AG09309 (cell line): Measurements from ENCODE around the gene RAB8B.

Experiments
- DNase-seq: peaks from one replicate; pipeline ENCODE4 v3.0.0-alpha.2; 2010; ENCODE audit warnings: low read depth
- H3K4me3 ChIP-seq: 2 replicates; pipeline ENCODE4 v1.5.1; 2011; ENCODE audit warnings: mild to moderate bottlenecking, low read depth, low read length, moderate library complexity; ENCODE audit not compliant: control insufficient read depth
- TF ChIP-seq, protein P1 (sequence below): IDR thresholded peaks from 2 replicates; pipeline ENCODE4 v1.5.1; 2011; ENCODE audit warnings: mild to moderate bottlenecking, low read depth, low read length, inconsistent platforms; ENCODE audit not compliant: insufficient read depth, control insufficient read depth; ENCODE audit errors: missing control alignments

Gene RAB8B

DNA sequence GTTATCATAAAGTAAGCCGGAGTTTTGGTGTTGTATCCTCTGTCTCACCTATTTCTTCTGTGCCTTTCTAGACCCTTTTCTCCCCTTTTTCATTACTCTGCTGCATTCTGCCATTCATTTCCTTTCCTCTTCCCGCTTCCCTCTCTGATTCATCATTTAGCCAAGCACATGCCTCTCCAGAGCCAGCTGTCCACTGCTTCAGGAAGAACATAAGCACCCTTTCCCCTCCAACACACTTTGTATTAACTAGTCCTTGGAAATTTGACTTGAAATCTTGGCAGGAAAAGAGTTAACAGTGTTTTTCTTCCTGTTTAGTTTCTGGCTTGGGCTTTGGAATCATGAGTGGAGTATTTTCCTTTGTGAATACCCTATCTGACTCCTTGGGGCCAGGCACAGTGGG lies 97.7 kb downstream of the RAB8B start:
- DNase-seq: no peak
- TF ChIP-seq, protein P1, sequence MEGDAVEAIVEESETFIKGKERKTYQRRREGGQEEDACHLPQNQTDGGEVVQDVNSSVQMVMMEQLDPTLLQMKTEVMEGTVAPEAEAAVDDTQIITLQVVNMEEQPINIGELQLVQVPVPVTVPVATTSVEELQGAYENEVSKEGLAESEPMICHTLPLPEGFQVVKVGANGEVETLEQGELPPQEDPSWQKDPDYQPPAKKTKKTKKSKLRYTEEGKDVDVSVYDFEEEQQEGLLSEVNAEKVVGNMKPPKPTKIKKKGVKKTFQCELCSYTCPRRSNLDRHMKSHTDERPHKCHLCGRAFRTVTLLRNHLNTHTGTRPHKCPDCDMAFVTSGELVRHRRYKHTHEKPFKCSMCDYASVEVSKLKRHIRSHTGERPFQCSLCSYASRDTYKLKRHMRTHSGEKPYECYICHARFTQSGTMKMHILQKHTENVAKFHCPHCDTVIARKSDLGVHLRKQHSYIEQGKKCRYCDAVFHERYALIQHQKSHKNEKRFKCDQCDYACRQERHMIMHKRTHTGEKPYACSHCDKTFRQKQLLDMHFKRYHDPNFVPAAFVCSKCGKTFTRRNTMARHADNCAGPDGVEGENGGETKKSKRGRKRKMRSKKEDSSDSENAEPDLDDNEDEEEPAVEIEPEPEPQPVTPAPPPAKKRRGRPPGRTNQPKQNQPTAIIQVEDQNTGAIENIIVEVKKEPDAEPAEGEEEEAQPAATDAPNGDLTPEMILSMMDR: no peak
- no peak overlapping the region for H3K4me3 ChIP-seq

DNA sequence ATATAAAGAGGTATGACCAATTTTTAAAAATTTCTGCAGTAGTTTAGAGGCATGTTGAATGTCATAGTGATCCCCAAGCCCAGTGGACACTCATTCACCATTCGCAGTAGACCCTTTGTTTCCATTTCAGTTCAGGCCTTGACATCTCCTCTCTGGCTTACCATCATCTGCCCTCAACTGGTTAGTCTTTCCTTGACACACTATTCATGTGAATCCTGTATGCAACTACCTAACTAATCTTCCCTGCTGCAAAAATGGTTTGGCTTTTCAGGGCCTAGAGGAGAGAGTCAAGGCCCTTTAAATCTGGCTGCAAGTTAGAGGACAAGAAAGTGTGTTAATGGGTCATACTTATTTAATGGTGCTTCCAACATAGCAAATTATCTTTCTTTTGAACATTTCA lies 98.9 kb downstream of the RAB8B start:
- TF ChIP-seq, protein P1: no peak

DNA sequence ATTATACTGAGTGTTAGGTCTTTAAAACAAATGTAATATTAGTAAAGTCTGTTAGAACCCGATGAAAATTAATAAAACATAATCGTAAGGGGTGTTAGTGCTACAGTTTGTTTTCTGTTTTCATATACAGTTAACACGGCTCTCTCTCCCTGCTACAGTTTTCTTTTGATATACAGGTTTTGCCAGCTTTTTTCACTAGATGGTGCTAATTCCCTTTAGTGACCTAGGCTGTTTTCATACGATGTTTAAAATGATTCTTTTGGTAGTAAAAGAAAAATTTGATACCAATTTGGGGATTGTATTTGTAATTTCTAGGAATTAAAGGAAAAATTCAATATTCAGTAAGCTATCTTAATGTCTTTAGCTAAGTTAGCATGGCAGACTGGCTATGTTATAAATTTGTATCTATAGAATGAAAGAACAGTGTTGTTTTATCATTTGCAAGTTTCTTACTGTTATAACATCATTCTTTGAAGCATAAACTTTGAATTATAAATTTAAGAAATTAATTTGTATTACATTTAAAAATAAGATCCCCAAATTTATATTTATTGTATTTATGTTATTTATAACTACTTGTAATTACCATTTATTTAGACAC lies 99.5 kb downstream of the RAB8B start:
- no peak overlapping the region for H3K4me3 ChIP-seq
- TF ChIP-seq, protein P1: peak; percentile 61
- no peak for DNase-seq

More for the DNA sequence above, 98.9 kb downstream of the RAB8B start:
- H3K4me3 ChIP-seq: no peak overlapping the region
- no peak for DNase-seq

DNA sequence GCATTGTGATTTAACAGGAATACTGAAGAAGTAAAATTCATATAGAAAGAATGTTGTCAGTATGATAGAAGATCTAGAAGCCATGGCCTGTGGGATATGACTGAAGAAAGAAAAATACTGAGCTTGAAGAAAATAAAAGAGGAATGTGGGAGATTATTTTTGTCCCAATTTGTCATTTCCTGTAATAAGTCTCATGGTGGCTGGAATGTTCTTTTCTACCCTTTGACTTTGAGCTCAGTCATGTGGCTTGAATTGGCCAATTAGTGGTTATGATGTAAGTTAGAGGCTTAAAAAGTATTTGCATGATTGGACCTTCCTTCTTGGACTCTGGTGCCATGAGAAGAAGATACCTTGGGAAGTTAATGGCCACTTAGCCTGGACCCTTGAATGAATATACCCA lies 102.1 kb downstream of the RAB8B start:
- DNase-seq: peak; percentile 74
- H3K4me3 ChIP-seq: no peak overlapping the region
- TF ChIP-seq, protein P1: no peak

DNA sequence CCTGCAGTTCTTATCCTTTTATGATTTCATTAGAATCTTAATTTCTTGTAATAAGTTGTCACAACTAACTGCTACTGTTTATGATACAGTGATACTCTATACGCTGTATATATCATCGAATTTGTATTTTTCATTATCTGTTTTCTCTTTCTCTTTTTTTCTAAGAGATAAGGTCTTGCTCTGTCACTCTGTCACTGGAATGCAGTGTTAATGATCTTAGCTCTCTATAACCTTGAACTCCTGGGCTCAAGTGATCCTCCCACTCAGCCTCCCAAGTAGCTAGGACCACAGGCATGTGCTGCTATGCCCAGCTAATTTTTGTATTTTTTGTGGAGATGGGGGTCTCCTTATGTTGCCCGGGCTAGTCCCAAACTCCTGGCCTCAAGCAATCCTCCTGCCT lies 102.8 kb downstream of the RAB8B start:
- TF ChIP-seq, protein P1: no peak
- H3K4me3 ChIP-seq: no peak overlapping the region
- DNase-seq: no peak

DNA sequence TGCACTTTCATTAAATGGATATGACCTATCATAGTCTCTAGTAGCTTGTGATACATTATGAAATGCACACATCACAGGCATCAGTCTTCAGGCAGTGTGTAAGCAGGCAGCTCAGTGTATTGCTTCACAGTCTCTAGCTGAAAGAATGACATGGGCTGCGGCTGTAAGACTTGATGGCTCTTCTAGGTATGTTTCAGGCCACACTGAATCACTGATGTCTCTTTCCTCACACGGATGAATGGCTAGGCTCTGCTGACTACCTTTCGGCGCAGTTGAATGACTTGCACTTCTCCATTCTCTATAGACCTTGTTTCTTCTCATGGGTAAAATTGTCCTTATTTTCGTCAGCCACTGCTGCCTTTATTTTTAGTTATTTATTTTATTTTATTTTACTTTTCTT lies 103.4 kb downstream of the RAB8B start:
- no peak overlapping the region for H3K4me3 ChIP-seq
- peak; percentile 52 for DNase-seq
- TF ChIP-seq, protein P1: no peak

DNA sequence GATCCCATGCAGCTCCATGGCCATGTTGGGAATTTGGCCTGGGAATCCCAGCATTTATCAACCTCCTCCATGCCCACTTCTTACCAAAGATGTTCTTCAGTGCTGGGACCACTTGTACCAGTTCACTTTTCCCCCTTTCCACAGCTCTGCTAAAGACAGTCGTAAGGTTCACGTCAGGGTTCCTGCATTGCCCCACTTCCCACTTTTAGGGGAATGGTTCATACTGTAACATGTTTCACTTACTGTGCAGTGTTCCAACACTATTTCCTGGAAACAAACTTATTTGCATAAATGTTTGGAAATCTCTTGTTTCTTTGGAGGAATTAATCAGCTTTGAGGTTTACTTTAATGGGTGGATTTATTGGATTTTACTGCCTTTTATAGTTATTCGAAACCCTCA lies 105.0 kb downstream of the RAB8B start:
- TF ChIP-seq, protein P1: no peak
- DNase-seq: no peak
- H3K4me3 ChIP-seq: no peak overlapping the region
